ENCODE results near the gene UBE2E3.
"Not testable (repeated sequence)": the region's sequence is repeated elsewhere in the genome, so short reads cannot be mapped to it uniquely, and the experiment has no call there.

UBE2E3 gene

GRCh38 chr2:181038796-181039195 lies 58.4 kb downstream of the UBE2E3 start:
- H4K20me1 ChIP-seq (ENCODE audit: insufficient read depth, low read length): peaks cover 4% of the 10 kb centered on the region; the same call in 1 of the 2 replicates
- ATAC-seq (ENCODE audit: insufficient read depth, low read depth): no peak
- H3K79me2 ChIP-seq (ENCODE audit: insufficient read depth, low read length): peaks cover 10% of the 10 kb centered on the region; the same call in 1 of the 2 replicates
- H3K4me3 ChIP-seq (ENCODE audit: low read depth in 1 of 2, low read length in 2 of 2): no peak overlapping the region
- no peak overlapping the region for H3K9ac ChIP-seq (ENCODE audit: low read depth, low read length)
- H3K9me3 ChIP-seq (ENCODE audit: insufficient read depth, low read length, severe bottlenecking): no peaks in the 10 kb centered on the region
- no peak overlapping the region for H3K4me2 ChIP-seq (ENCODE audit: insufficient read depth, low read length)
- TF ChIP-seq EZH2 (IDR thresholded peaks at IDR 0.05; ENCODE audit: borderline replicate concordance, low read depth, low read length, severe bottlenecking): no peak
- TF ChIP-seq CTCF (IDR thresholded peaks at IDR 0.05; ENCODE audit: borderline replicate concordance, extremely low read depth, low read length, poor library complexity, severe bottlenecking): no peak
- no peak overlapping the region for H3K27ac ChIP-seq (ENCODE audit: low read length)
- DNase-seq: no peak
- no peaks in the 10 kb centered on the region for H3K4me1 ChIP-seq (ENCODE audit: insufficient read depth, low read length)
- H3K27me3 ChIP-seq (ENCODE audit: insufficient read depth, low read length, poor library complexity): no peaks in the 10 kb centered on the region
- H2AFZ ChIP-seq (ENCODE audit: low read depth, low read length): no peak overlapping the region
- no peaks in the 10 kb centered on the region for H3K36me3 ChIP-seq (ENCODE audit: insufficient read depth, low read length)

GRCh38 chr2:181040839-181041238 lies 60.4 kb downstream of the UBE2E3 start:
- not testable (repeated sequence) for H3K9me3 ChIP-seq (ENCODE audit: insufficient read depth, low read length, severe bottlenecking); ATAC-seq (ENCODE audit: insufficient read depth, low read depth); H3K4me1 ChIP-seq (ENCODE audit: insufficient read depth, low read length); H3K27me3 ChIP-seq (ENCODE audit: insufficient read depth, low read length, poor library complexity); H3K9ac ChIP-seq (ENCODE audit: low read depth, low read length); H3K4me2 ChIP-seq (ENCODE audit: insufficient read depth, low read length); DNase-seq; H4K20me1 ChIP-seq (ENCODE audit: insufficient read depth, low read length); H3K36me3 ChIP-seq (ENCODE audit: insufficient read depth, low read length); H2AFZ ChIP-seq (ENCODE audit: low read depth, low read length); H3K27ac ChIP-seq (ENCODE audit: low read length); H3K4me3 ChIP-seq (ENCODE audit: low read depth in 1 of 2, low read length in 2 of 2)
- H3K79me2 ChIP-seq (ENCODE audit: insufficient read depth, low read length): peaks cover 10% of the 10 kb centered on the region; the same call in 1 of the 2 replicates

- ATAC-seq (ENCODE audit: insufficient read depth, low read depth): 0 out of 3 replicates have a peak, but pooled peaks have one; percentile 32
- Histone ChIP-seq H3K27me3 (ENCODE audit: insufficient read depth, low read length, poor library complexity) (no peaks in the 10 kb centered on the region), H3K9ac (ENCODE audit: low read depth, low read length) (no peak overlapping the region), H3K79me2 (ENCODE audit: insufficient read depth, low read length) (peaks cover 8% of the 10 kb centered on the region; the same call in 1 of the 2 replicates), H3K27ac (ENCODE audit: low read length) (no peak overlapping the region), H2AFZ (ENCODE audit: low read depth, low read length) (no peak overlapping the region), H3K36me3 (ENCODE audit: insufficient read depth, low read length) (no peaks in the 10 kb centered on the region), H3K4me2 (ENCODE audit: insufficient read depth, low read length) (no peak overlapping the region), H3K4me3 (ENCODE audit: low read depth in 1 of 2, low read length in 2 of 2) (no peak overlapping the region), H3K4me1 (ENCODE audit: insufficient read depth, low read length) (no peaks in the 10 kb centered on the region), H3K9me3 (ENCODE audit: insufficient read depth, low read length, severe bottlenecking) (no peaks in the 10 kb centered on the region), H4K20me1 (ENCODE audit: insufficient read depth, low read length) (peaks cover 4% of the 10 kb centered on the region; the same call in 1 of the 2 replicates)
- no peak for DNase-seq
- TF ChIP-seq EZH2 (IDR thresholded peaks at IDR 0.05; ENCODE audit: borderline replicate concordance, low read depth, low read length, severe bottlenecking): no peak
- TF ChIP-seq CTCF (IDR thresholded peaks at IDR 0.05; ENCODE audit: borderline replicate concordance, extremely low read depth, low read length, poor library complexity, severe bottlenecking): no peak
These were observed 61.3 kb downstream of the UBE2E3 start for GRCh38 chr2:181041661-181042060.

- Histone ChIP-seq H3K27ac (ENCODE audit: low read length) (no peak overlapping the region), H3K79me2 (ENCODE audit: insufficient read depth, low read length) (peaks cover 7% of the 10 kb centered on the region; the same call in 1 of the 2 replicates), H3K9ac (ENCODE audit: low read depth, low read length) (no peak overlapping the region), H2AFZ (ENCODE audit: low read depth, low read length) (no peak overlapping the region), H3K4me2 (ENCODE audit: insufficient read depth, low read length) (no peak overlapping the region), H3K36me3 (ENCODE audit: insufficient read depth, low read length) (no peaks in the 10 kb centered on the region), H4K20me1 (ENCODE audit: insufficient read depth, low read length) (peaks cover 4% of the 10 kb centered on the region; the same call in 1 of the 2 replicates), H3K4me1 (ENCODE audit: insufficient read depth, low read length) (no peaks in the 10 kb centered on the region), H3K9me3 (ENCODE audit: insufficient read depth, low read length, severe bottlenecking) (no peaks in the 10 kb centered on the region), H3K27me3 (ENCODE audit: insufficient read depth, low read length, poor library complexity) (no peaks in the 10 kb centered on the region), H3K4me3 (ENCODE audit: low read depth in 1 of 2, low read length in 2 of 2) (no peak overlapping the region)
- DNase-seq (no peak), ATAC-seq (ENCODE audit: insufficient read depth, low read depth) (no peak)
- TF ChIP-seq EZH2 (IDR thresholded peaks at IDR 0.05; ENCODE audit: borderline replicate concordance, low read depth, low read length, severe bottlenecking) (no peak), CTCF (IDR thresholded peaks at IDR 0.05; ENCODE audit: borderline replicate concordance, extremely low read depth, low read length, poor library complexity, severe bottlenecking) (no peak)
These were observed 62.3 kb downstream of the UBE2E3 start for GRCh38 chr2:181042706-181043105.
